HG03175 (cell line): Measurements from ENCODE around the gene SULT2B1.
"Not testable (repeated sequence)": the region's sequence is repeated elsewhere in the genome, so short reads cannot be mapped to it uniquely, and the experiment has no call there.

Source experiments
- ATAC-seq: cut with Tn5 transposase; IDR thresholded peaks from one replicate; pipeline ENCODE4 v1.9.1; 2021; ENCODE audit warnings: mild to moderate bottlenecking, moderate library complexity; ENCODE audit not compliant: unreplicated experiment

SULT2B1 gene

GRCh38 chr19:48618278-48618915, 66.4 kb downstream of the SULT2B1 start:
- no peak for ATAC-seq

DNA sequence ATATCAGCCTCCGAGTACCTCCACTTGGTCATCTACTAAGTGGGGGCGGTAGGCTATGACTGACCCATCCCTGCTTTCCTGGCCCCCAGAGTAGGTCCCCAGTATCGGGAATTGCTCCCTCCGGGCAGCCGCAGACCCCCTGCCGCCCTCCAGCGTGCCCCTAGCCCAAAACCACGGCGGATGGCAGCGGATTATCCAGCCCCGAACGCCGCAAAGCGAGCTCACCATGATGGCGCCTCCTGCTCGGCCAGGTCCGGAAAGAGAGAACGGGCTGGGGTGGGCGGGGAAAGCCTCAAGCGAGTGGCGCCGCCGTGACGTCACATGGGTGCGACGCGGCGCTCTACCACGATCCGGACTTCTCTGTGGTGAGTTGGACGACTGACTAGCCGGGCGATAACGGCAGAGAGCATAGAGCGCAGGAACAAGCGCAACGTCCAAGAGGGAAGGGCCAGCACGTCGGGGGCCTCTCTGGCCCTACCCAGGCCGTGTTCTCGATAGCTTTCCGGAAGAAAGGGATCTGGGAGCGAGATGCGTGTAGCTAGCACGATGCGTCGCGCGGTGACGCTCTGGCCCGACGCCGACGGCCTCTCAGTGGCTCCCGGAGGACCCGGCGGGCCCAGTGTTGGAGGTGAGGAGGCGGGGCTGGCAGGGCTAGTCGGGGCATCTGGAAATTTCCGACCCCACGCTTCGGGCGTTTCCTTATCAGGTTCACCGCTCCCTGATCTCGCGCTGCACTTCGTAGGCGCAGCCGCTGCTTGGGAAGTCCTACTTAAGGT, 67.1 kb downstream of the SULT2B1 start, which contains the start of the genes RPL18 and SPHK2:
RPL18 (minus strand) TSS at position 263 of the 776 bp plus-strand sequence; CDS start at position 228, 35 bp downstream.
SPHK2 (plus strand) TSS at position 591 of the 776 bp plus-strand sequence. CDS start 1,009 bp downstream, outside the sequence.
- ATAC-seq, result peak; percentile 88

- no peak for ATAC-seq
These were observed 68.0 kb downstream of the SULT2B1 start for GRCh38 chr19:48619692-48620585.

- no peak for ATAC-seq
These were observed 71.6 kb downstream of the SULT2B1 start for GRCh38 chr19:48623556-48624066.

DNA sequence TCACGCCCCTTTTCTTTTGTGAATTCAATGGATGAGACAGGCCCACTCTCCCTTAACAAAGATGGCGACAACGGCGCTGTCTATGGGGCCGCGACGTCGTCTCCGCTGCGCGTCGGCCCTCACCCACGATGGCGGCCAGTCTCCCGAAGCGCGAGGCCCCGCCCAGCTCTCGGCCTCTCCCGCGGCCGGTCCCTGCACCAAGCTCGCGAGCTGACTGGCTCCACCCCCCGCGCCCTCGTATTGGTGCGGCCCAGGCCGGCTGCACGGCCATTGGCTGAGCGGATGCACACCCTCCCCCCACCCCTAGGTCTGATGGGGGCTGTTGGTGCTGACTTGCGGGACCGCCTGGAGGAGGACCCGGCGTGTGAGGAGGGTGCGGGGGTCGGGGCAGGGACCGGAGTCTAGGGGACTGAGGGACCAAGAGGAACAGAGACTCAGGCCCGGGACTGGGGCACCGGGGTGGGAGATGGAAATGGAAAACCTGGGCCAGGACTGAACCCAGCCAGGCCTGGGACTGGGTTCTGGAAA, 72.2 kb downstream of the SULT2B1 start:
- ATAC-seq, result peak; percentile 64

DNA sequence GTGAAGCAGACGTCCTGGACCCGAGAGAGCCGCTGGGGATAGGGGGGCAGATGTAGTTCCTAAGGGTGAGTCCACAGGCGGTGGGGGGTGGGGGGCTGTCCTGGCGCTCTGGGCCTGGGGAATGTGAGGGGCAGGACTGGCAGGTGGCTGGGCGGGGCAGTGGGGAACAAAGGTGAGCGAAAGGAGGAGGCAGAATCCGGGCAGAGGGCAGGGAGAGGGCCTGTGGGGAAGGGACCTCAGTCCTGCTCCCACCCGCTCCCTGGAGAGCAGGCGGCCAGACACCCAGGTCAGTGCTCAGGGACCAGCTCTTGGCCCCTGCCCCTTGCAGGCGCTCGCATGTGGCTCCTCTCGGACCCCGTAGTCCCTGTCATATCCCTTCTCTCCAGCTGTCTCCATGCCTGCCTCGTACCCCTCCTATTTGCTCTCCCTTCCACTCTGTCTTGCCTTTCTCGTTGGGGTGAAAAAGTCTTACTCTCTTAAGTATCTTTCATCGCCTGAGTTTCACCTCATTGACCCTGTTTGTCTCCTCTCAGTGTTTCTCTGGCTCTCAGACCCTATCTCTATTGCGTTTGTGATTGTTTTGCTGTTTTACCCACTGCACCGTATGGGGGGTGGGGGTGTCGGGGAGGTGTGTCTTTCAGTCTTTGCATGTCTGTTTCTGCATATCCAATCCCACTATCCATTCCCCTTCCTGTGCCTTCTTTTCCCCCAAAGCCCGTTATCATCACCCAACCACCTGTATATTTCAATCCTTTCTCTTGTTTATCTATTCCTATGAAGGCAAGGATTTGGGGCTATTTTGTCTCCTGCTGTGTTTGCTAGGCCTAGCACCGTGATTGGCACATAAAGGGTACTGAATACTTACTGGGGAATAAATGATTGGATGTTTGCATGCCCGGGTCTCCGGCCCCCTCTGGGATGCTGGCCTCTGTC, 73.1 kb downstream of the SULT2B1 start:
- ATAC-seq, result no peak

DNA sequence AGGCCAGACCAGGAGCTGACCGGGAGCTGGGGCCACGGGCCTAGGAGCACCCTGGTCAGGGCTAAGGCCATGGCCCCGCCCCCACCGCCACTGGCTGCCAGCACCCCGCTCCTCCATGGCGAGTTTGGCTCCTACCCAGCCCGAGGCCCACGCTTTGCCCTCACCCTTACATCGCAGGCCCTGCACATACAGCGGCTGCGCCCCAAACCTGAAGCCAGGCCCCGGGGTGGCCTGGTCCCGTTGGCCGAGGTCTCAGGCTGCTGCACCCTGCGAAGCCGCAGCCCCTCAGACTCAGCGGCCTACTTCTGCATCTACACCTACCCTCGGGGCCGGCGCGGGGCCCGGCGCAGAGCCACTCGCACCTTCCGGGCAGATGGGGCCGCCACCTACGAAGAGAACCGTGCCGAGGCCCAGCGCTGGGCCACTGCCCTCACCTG, 73.9 kb downstream of the SULT2B1 start:
- no peak for ATAC-seq

GRCh38 chr19:48627201-48627864, 75.4 kb downstream of the SULT2B1 start:
- no peak for ATAC-seq

GRCh38 chr19:48627865-48628314, 75.9 kb downstream of the SULT2B1 start:
- ATAC-seq, result no peak

- ATAC-seq, result no peak
These were observed 76.7 kb downstream of the SULT2B1 start for GRCh38 chr19:48628486-48629296.

DNA sequence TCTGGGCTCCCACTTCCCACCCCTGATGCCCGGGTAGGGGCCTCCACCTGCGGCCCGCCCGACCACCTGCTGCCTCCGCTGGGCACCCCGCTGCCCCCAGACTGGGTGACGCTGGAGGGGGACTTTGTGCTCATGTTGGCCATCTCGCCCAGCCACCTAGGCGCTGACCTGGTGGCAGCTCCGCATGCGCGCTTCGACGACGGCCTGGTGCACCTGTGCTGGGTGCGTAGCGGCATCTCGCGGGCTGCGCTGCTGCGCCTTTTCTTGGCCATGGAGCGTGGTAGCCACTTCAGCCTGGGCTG, 77.3 kb downstream of the SULT2B1 start:
- no peak for ATAC-seq

GRCh38 chr19:48629599-48630295, 77.8 kb downstream of the SULT2B1 start:
- ATAC-seq, result no peak

DNA sequence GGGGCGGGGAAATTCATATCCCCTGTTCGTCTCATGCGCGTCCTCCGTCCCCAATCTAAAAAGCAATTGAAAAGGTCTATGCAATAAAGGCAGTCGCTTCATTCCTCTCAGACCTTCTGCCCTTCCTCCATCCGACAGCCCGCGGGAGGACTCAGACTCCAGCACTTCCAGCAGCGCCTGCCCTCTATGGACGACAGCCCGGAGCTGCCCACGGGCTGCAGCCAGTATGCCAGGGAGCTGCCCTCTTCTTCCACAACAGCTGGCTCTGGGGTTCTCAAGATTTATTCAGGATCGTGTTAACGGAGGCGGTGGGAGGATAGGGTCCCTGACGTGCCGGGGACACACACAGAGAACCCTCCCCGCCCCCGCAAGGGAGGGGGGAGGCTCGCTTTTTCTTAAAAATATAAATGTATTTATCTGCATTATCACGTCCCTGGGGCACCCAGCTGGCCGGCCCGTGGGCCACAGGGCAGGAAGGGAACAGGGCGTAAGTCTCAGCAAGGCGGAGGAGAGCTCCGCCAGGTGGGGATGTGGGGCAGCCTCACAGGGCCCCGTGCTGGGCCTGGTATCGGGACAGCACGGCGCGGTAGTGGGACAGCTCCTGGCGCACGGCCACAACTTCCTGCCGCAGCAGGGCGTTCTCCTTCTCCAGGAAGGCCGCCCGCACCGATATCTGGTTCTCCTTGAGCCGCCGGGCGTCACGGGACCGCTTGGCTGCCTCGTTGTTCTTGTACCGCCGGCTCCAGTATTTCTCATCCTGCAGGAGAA, 78.5 kb downstream of the SULT2B1 start:
- no peak for ATAC-seq

GRCh38 chr19:48631225-48631624, 79.3 kb downstream of the SULT2B1 start:
- ATAC-seq, result no peak

DNA sequence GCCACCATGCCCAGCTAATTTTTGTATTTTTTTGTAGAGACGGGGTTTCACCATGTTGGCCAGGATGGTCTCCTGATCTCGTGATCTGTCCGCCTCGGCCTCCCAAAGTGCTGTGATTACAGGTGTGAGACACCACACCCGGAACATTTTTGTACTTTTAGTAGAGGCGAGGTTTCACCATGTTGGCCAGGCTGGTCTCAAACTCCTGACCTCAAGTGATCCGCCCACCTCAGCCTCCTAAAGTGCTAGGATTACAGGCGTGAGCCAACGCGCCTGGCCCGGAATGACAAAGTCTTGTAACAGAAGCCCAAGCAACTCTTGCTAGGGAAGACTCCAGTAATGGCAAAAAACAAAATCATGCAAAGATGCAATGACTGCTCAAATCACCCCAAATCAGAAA, 80.3 kb downstream of the SULT2B1 start:
- ATAC-seq, result not testable (repeated sequence)

- ATAC-seq, result no peak
These were observed 80.7 kb downstream of the SULT2B1 start for GRCh38 chr19:48632692-48633147.
